Psoas muscle (tissue), 8 donors: Measurements from ENCODE around the gene GNMT. TPM values are rescaled to one million over a fixed set of nuclear protein-coding genes. Genes with fewer than 3 reads are reported as not detected.

Experiments
- ATAC-seq, 4 donors: fragments of 200-7000 bp; cut with Tn5 transposase; one replicate each; pipeline ENCODE4 v1.9.1; 2020; ENCODE audit warnings: moderate library complexity in 3 of 4, mild to moderate bottlenecking in 2 of 4
- DNase-seq, 2 donors: peaks; one replicate each; pipeline ENCODE4 v3.0.0-alpha.2; 2020
- H3K27ac ChIP-seq: fragments of 200-600 bp; one replicate; pipeline ENCODE4 v1.8.0; 2022
- H3K27me3 ChIP-seq, 3 donors: fragments of 200-600 bp in 1 of 3; one replicate each; pipeline versions ENCODE4 v1.6.1 to v1.8.0; 2013 to 2022; ENCODE audit warnings: low read length in 2 of 3, mild to moderate bottlenecking in 2 of 3, moderate library complexity in 1 of 3; ENCODE audit not compliant: insufficient read depth in 3 of 3
- H3K36me3 ChIP-seq, 2 donors: fragments of 200-600 bp in 1 of 2; one replicate each; pipeline versions ENCODE4 v1.6.1 to v1.8.0; 2013 to 2022; ENCODE audit warnings: low read depth in 1 of 2, mild to moderate bottlenecking in 1 of 2, moderate library complexity in 1 of 2; ENCODE audit not compliant: insufficient read depth in 1 of 2
- H3K4me1 ChIP-seq: fragments of 200-600 bp; one replicate; pipeline ENCODE4 v1.8.0; 2022
- H3K4me3 ChIP-seq: fragments of 200-600 bp; one replicate; pipeline ENCODE4 v1.8.0; 2022; ENCODE audit warnings: mild to moderate bottlenecking
- H3K9me3 ChIP-seq: fragments of 200-600 bp; one replicate; pipeline ENCODE4 v1.8.0; 2022
- CTCF ChIP-seq: fragments of 200-600 bp; IDR thresholded peaks from one replicate; pipeline ENCODE4 v1.8.0; 2022; ENCODE audit warnings: antibody characterized with exemption
- WGBS, 3 donors: extraction: QIAGEN DNeasy Blood & Tissue Kit; methylation state at CpG; one replicate each; pipeline versions ENCODE4 v1.1.6 to v1.1.7; 2013; 5-methylcytosine and 5-hydroxymethylcytosine counted together
- intact Hi-C, 2 donors: fragments of 100-400 bp; cut with DNase I; formaldehyde crosslinking; loops; one replicate each; pipeline versions ENCODE4 v1.11.0 to v1.14.2; 2022
- long read RNA-seq, 2 donors: library from polyadenylated mRNA; unstranded; transcript quantifications; one replicate each; pipeline ENCODE4 v2.0.0, GENCODE V29; 2021
- polyA plus RNA-seq, 3 donors: library from polyadenylated mRNA; stranded (reverse); fragments of 200-250 nt; gene quantifications; one replicate each; pipeline ENCODE4 v1.2.3, GENCODE V29; 2013
- total RNA-seq, 4 donors: library from RNA; stranded (reverse); fragmentation: NEBNext Ultra II Directional in 2 of 4; extraction: Animal tissue kit (Norgen Biotek cat#: 25700) in 2 of 4; gene quantifications; one replicate each; pipeline versions ENCODE4 v1.2.1 to v1.2.4, GENCODE V29; 2021 to 2023
- donor health status: healthy with polysubstance abuse.
- donor health status: DM: no; HTN: no; CAD: no; lungs with moderate emphysema.
- donor health status: Bipolar disorder and iron deficiency.
- donor health status: healthy.
- donor health status: DM: yes; HTN: yes; CAD: no.
- donor health status: DM: no; HTN: no; CAD: no.
- donor health status: DM: no; HTN: no; CAD: no.
- donor health status: DM: yes; HTN: yes; CAD: no.

GNMT gene
- total RNA-seq (under 1 TPM in 3 of 4 donors, not detected in 1; 0.34 to 0.74 (median 0.43) TPM), polyA plus RNA-seq (under 1 TPM; 0.09 to 0.21 (median 0.12) TPM)
- long read RNA-seq, donor 1, partial matches to known transcripts, result 0 of 2 reads
- long read RNA-seq, donor 1, other reads (novel, unspliced or antisense), result 0 of 2 reads
- long read RNA-seq, donor 2, partial matches to known transcripts, result 0 of 1 reads
- long read RNA-seq, donor 2, other reads (novel, unspliced or antisense), result 0 of 1 reads

DNA sequence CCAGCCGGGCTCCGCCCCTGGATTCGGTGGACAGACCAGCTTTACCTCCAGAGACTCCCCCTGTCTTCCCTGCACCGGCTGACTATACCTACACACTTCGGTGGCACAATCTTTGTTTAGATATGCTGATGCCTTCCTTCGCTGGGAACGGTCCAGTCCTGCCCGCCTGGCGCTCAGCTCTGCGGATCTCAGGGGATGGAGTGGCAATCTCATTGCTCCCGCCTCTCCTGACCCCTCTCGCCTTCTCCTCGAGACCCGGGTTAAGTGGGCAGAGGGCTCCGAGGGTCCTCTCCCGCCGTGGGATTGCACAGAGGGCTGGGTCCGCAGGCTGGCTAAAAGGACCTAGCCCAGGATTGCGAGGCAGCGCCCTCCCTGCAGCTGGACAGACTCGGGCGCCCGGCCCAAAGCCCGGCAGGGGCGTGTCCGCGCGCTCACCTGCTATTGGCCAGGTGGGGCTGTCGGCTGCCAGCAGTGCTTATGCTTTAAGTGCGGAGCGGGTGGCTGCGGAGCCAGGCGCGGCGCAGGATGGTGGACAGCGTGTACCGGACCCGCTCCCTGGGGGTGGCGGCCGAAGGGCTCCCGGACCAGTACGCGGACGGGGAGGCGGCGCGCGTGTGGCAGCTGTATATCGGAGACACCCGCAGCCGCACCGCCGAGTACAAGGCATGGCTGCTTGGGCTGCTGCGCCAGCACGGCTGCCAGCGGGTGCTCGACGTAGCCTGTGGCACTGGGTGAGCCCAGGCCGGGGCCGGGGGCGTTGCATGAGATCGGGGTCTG, at the start of gene GNMT:
TSS of gene GNMT (plus strand) at position 512 of the 777 bp plus-strand sequence. CDS start at position 526, 14 bp downstream.
- ATAC-seq, result peak; percentile 69 to 88 (median 80)
- peaks cover 2 to 32% of the 10 kb centered on the region in 2 donors for H3K36me3 ChIP-seq
- H3K27me3 ChIP-seq, result no peaks in the 10 kb centered on the region
- H3K4me3 ChIP-seq, result peak within 1 kb of the TSS; percentile 72
- peaks cover 16% of the 10 kb centered on the region for H3K4me1 ChIP-seq
- no peaks in the 10 kb centered on the region for H3K9me3 ChIP-seq
- no peak for TF ChIP-seq CTCF
- no peak within 1 kb of the TSS for H3K27ac ChIP-seq
- peak; percentile 51 to 73 for DNase-seq
- WGBS, 3 donors, result 1 to 3% (median 2%) methylated on average over 59 to 62 of the region's 62 CpGs
- intact Hi-C loops, result no loop called here

- intact Hi-C loops, result no loop called here
- H3K36me3 ChIP-seq, result no peaks in the 10 kb centered on the region
- ATAC-seq (no peak), DNase-seq (no peak)
- peaks cover 0 to 32% (median 0%) of the 10 kb centered on the region in 3 donors for H3K27me3 ChIP-seq
- peak overlapping the region; percentile 34 for H3K4me3 ChIP-seq
- no peak overlapping the region for H3K27ac ChIP-seq
- H3K4me1 ChIP-seq, result peaks cover 4% of the 10 kb centered on the region
- no peaks in the 10 kb centered on the region for H3K9me3 ChIP-seq
- WGBS, 3 donors, result 7 to 10% (median 8%) methylated on average over 34 to 49 of the region's 49 CpGs
- TF ChIP-seq CTCF, result no peak
These were observed 49.2 kb upstream of the GNMT start for GRCh38 chr6:42911171-42912021.

DNA sequence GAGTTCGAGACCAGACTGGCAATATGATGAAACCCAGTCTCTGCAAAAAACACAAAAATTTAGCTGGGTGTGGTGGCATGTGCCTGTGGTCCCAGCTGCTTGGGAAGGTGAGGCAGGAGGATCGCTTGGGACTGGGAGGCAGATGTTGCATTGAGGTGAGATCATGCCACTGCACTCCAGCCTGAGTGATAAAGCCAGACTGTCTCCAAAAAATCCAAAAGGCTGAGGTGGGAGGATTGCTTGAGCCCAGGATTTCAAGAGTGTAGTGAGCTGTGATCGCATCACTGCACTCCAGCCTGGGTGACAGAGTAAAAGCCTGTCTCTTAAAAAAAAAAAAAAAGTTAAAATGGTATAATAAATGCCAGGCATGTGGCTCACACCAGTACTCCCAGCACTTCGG, 46.0 kb upstream of the GNMT start:
- ATAC-seq, result no peak
- 65 to 68% (median 67%) methylated on average over 4 of the region's 4 CpGs for WGBS, 3 donors
- intact Hi-C loops, result no loop called here
- TF ChIP-seq CTCF, result no peak
- Histone ChIP-seq H3K4me3 (no peak overlapping the region), H3K4me1 (peaks cover 4% of the 10 kb centered on the region), H3K27me3 (peaks cover 0 to 32% (median 0%) of the 10 kb centered on the region in 3 donors), H3K27ac (no peak overlapping the region), H3K9me3 (no peaks in the 10 kb centered on the region), H3K36me3 (no peaks in the 10 kb centered on the region)
- no peak for DNase-seq

DNA sequence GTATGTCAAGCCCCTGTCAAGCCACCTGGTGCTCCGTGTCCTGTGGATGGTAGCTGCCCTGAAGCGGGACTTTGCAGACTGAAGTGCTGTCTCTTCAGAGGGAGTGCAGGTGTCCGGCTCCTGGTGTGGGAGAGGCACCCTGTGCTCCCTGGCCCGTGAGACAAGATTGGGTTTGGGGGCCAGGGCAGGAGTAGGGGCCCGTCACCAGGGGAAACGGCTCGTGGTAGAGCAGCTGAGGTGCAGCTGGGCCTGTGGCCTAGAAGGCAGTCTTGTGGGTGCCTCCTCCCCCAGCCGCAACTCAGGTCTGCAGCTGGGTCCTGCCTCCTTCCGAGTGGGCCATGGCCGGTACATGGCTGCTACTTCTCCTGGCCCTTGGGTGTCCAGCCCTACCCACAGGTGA, 44.8 kb upstream of the GNMT start, which contains the start of gene PTCRA:
TSS of gene PTCRA (plus strand) at position 322 of the 400 bp plus-strand sequence. CDS start at position 339, 17 bp downstream.
- Histone ChIP-seq H3K4me1 (peaks cover 4% of the 10 kb centered on the region), H3K36me3 (no peaks in the 10 kb centered on the region), H3K4me3 (no peak within 1 kb of the TSS), H3K27me3 (peaks cover 0 to 32% (median 0%) of the 10 kb centered on the region in 3 donors), H3K9me3 (no peaks in the 10 kb centered on the region), H3K27ac (no peak within 1 kb of the TSS)
- TF ChIP-seq CTCF, result no peak
- intact Hi-C loops, result no loop called here
- no peak for ATAC-seq
- DNase-seq, result no peak
- 72 to 75% (median 73%) methylated on average over 8 to 10 of the region's 10 CpGs for WGBS, 3 donors
